ENCODE data around the gene UBE2D4.
"Not testable (repeated sequence)": the region's sequence is repeated elsewhere in the genome, so short reads cannot be mapped to it uniquely, and the experiment has no call there.

GRCh38 chr7:43992896-43993295, 66.7 kb downstream of the UBE2D4 start:
- TF ChIP-seq, protein P1, sequence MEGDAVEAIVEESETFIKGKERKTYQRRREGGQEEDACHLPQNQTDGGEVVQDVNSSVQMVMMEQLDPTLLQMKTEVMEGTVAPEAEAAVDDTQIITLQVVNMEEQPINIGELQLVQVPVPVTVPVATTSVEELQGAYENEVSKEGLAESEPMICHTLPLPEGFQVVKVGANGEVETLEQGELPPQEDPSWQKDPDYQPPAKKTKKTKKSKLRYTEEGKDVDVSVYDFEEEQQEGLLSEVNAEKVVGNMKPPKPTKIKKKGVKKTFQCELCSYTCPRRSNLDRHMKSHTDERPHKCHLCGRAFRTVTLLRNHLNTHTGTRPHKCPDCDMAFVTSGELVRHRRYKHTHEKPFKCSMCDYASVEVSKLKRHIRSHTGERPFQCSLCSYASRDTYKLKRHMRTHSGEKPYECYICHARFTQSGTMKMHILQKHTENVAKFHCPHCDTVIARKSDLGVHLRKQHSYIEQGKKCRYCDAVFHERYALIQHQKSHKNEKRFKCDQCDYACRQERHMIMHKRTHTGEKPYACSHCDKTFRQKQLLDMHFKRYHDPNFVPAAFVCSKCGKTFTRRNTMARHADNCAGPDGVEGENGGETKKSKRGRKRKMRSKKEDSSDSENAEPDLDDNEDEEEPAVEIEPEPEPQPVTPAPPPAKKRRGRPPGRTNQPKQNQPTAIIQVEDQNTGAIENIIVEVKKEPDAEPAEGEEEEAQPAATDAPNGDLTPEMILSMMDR (IDR thresholded peaks at IDR 0.05) = not testable (repeated sequence)
- not testable (repeated sequence) for TF ChIP-seq EZH2phosphoT487 (IDR thresholded peaks at IDR 0.05)
